Limb (tissue), 2 donors: ENCODE data around the gene ANKHD1.
"Not testable (repeated sequence)": the region's sequence is repeated elsewhere in the genome, so short reads cannot be mapped to it uniquely, and the experiment has no call there.

Experiments
- DNase-seq, 2 donors: peaks; one replicate each; pipeline ENCODE4 v3.0.0-alpha.2; 2016; ENCODE audit errors: extremely low spot score in 2 of 2

Gene ANKHD1

GRCh38 chr5:140561753-140562523 is 160.3 kb downstream of the ANKHD1 start:
- no peak for DNase-seq

GRCh38 chr5:140563596-140563995 is 162.0 kb downstream of the ANKHD1 start:
- no peak for DNase-seq

GRCh38 chr5:140564196-140565023 is 162.8 kb downstream of the ANKHD1 start, which contains the start of the genes APBB3 and SLC35A4:
Gene APBB3 (minus strand): TSS chr5:140564598. CDS start chr5:140564245, 353 bp downstream.
Gene SLC35A4 (plus strand): TSS chr5:140564828. CDS start chr5:140567170, 2,342 bp downstream.
- peak; percentile 95 to 99 for DNase-seq

DNA sequence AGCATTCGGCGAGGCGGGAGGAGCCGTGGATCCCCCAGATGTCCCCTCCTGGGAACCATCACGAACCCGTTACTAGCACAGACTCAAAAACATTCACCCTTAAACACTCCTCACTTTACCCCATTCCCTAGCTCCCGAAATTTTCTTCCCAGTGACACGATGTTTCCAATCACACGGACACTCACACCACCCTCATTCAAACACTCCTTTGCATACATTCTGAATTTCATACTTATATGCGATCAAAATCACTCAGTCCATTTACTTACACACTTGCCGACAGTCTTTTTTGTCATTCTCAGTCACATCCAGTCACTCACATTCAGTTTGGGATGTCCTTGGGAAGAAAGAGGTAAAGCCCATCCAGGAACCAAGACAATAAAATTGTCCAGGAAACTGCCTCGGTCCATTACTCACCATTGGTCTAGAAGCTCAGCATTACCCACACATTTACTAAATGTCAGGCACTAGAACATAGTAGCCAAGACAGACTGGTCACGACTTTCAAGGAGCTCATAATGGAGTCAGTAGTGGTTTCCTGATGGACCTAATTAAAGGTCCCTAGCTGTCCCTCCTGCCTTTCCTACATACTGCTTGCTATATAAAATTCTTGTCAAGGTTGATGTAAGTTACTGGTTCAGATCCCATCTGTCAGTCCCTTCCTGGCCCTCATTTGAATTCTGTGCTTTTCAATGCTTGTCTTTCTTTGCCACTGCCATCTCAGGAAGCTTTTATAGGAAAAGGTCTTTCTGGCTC is 163.6 kb downstream of the ANKHD1 start:
- no peak for DNase-seq

DNA sequence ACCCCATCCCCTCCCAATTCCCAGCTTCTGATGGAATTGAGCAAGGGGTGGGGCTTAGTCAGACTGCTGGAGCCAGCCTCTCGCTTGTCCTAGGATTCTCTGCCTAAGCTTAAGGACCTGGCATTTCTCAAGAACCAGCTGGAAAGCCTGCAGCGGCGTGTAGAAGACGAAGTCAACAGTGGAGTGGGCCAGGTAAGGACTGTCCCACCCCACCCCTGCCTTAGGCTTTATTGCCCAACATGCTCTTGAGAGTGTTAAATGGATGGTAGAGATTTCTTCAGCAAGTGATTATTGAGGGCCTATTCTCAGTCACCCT is 164.1 kb downstream of the ANKHD1 start:
- DNase-seq, result no peak

GRCh38 chr5:140566665-140567064 is 165.0 kb downstream of the ANKHD1 start:
- DNase-seq, result no peak

DNA sequence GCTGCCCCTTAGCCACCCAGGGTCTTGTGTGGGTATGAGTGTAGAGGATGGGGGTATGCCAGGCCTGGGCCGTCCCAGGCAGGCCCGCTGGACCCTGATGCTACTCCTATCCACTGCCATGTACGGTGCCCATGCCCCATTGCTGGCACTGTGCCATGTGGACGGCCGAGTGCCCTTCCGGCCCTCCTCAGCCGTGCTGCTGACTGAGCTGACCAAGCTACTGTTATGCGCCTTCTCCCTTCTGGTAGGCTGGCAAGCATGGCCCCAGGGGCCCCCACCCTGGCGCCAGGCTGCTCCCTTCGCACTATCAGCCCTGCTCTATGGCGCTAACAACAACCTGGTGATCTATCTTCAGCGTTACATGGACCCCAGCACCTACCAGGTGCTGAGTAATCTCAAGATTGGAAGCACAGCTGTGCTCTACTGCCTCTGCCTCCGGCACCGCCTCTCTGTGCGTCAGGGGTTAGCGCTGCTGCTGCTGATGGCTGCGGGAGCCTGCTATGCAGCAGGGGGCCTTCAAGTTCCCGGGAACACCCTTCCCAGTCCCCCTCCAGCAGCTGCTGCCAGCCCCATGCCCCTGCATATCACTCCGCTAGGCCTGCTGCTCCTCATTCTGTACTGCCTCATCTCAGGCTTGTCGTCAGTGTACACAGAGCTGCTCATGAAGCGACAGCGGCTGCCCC is 165.6 kb downstream of the ANKHD1 start:
- no peak for DNase-seq

- no peak for DNase-seq
Observed at GRCh38 chr5:140567871-140568270, 166.2 kb downstream of the ANKHD1 start.

DNA sequence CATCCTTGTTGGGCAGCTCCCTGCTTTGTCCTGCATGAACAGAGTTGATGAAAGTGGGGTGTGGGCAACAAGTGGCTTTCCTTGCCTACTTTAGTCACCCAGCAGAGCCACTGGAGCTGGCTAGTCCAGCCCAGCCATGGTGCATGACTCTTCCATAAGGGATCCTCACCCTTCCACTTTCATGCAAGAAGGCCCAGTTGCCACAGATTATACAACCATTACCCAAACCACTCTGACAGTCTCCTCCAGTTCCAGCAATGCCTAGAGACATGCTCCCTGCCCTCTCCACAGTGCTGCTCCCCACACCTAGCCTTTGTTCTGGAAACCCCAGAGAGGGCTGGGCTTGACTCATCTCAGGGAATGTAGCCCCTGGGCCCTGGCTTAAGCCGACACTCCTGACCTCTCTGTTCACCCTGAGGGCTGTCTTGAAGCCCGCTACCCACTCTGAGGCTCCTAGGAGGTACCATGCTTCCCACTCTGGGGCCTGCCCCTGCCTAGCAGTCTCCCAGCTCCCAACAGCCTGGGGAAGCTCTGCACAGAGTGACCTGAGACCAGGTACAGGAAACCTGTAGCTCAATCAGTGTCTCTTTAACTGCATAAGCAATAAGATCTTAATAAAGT is 166.9 kb downstream of the ANKHD1 start:
- DNase-seq, result no peak

DNA sequence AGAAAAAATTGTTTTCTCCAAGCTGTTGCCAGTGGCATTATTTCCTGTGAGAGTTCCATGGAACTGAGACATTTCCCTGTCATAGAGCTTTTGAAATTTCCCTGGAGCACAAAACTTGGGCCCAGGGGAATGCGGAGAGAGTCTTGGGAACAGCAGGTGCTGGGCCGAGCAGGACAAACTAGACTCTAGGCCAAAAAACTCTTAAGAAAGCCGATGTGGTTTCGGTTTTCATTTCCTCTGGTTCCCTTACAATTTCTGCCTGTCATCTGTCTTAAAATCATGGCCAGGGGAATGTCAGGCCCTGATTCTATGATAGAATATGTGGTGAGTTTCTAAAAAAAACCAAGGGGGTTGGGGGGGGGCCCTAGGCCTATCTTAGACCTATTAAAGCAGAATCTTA is 167.6 kb downstream of the ANKHD1 start:
- DNase-seq, result no peak

GRCh38 chr5:140570058-140570457 is 168.4 kb downstream of the ANKHD1 start:
- no peak for DNase-seq

DNA sequence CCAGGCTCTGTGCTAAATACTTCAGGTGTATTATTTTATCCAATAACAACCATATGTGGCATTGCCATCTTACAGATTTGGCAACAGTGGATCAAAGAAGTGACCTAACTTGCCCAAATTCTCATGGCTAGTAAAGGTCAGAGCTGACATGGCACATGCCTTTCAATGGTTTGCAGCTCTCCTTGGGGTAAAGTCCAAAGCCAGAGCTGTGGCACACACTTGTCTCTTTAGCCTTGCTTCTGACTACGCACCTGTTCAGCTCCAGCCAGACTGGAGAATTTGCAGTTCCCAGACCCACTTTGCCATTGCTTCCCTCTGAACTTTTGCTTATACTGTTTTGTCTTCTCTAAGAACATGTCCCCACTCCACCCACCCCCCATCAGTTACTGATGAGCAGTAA is 168.9 kb downstream of the ANKHD1 start:
- no peak for DNase-seq

- no peak for DNase-seq
Observed at GRCh38 chr5:140571105-140571504, 169.5 kb downstream of the ANKHD1 start.

DNA sequence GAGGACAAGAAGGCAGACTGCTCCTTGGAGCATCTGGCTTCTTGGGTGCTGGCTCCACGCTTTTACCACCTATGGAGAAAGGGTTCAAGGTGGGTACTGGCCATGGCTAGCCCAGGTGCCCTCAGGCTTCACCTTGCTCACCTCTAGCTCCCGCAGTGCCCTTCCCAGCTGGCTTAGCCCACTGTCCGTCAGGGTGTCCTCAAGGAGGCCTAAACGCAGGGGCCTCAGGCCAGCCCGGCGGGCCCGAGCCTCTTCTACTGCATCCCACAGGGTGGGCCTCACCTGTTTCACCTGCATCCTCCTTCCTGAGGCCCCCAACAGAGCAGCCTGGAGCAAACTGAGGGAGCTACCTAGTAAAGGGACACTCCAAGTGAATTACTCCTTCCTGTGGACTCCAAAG is 172.1 kb downstream of the ANKHD1 start:
- no peak for DNase-seq

DNA sequence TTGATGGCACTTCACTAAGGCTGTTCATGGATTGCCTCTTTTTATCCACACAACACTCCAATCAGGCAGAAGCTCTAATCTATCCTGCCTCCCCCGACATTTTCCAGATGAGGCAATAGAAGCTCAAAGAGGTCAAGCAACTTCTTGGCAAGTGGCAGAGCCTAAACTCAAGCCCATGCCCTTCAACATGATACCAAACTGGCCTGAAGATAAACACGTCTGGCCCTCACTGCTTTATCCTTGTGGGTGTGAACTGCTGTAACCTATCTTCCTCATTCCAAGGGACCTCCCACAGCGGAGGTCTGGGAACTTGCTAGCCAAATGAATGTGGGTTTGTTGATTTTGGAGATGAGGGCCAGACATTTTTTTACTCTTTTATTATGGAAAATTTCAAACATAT is 172.5 kb downstream of the ANKHD1 start:
- DNase-seq, result no peak

GRCh38 chr5:140575309-140575708 is 173.7 kb downstream of the ANKHD1 start:
- no peak for DNase-seq

DNA sequence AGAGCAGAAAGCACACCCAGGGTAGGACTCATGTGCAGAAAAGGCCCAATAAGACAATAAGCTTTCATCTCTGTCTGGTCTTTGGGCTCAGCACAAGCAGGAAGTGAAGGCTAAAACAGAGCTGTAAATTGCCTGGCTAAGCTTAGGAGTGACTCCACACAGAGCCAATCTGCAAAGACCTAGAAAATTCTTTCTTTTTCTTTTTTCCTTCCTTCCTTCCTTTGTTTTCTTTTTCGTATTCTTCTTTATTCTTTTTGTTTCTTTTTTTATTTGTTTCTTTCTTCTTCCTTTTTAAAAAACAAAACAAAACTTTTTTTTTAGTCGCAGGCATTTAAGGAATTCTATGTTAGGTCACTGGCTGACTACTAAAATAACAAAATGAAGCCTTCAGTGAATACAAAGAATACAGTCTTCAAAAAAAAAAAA is 175.2 kb downstream of the ANKHD1 start:
- no peak for DNase-seq

DNA sequence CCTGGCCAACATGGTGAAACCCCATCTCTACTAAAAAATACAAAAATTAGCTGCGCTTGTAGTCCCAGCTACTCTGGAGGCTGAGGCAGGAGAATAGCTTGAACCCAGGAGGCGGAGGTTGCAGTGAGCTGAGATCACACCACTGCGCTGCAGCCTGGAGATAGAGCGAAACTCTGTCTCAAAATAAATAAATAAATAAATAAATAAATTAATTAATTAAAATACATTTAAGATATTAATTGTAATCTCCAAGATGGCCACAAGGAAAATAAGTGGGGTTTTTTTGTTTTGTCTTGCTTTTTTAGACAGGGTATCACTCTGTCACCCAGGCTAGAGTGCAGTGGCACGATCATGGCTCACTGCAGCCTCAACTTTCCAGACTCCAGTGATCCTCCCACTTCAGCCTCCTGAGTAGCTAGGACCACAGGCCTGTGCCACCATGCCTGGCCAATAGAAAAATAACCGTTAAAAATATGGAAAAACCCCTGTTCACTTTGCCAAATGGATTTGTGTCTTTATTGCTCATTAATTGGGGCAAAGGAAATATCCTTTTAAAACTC is 177.6 kb downstream of the ANKHD1 start:
- not testable (repeated sequence) for DNase-seq

DNA sequence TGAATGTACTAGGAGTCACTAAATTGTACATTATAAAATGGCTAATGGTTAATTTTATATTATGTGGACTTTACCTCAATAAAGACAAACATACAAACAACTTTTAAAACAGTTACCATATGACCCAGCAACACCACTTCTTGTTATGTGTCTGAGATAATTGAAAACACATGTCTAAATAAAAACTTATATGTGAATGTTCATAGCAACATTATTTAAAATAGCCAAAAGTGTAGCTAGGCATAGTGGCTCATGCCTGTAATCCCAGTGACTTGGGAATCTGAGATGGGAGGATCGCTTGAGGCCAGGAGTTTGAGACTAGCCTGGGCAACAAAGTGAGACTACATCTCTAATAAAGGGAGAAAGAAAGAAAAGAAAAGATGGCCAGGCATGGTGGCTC is 185.9 kb downstream of the ANKHD1 start:
- DNase-seq, result no peak

DNA sequence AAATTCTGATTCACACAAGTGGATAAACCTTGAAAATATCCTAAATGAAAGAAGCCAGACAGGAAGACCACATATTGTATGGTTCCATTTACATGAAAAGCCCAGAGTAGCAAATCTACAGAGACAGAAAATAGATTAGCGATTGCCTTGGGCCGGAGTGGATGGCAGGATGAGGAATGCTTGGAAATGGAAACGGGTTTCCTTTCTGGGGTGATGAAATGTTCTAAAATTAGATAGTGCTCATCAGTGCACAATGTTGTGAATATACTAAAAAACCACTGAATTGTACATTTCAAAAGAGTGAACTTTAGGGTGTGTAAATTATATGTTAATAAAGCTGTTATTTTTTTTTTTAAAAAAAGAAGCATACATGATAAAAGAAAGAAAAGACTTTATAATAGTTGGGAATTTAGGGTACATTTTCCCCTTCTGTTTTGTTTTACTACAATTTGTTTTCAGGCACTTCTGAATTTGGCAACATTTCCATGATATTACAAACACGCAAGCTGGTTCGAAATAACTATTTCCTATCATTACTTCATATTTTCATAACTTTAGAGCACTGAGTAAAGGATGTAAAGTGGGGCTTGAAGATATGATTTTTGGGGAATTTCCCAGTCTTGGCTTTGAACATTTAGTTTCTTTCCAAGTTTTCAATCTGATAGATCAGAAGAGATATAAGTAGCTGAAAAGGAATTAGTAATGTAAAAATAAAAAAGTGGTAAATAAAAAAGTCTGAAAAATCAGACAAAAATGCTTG is 186.9 kb downstream of the ANKHD1 start:
- no peak for DNase-seq
